Panc1 (cell line): Measurements from ENCODE around the gene NAGS. TPM values are rescaled to one million over a fixed set of nuclear protein-coding genes. Genes with fewer than 3 reads are reported as not detected.

Source experiments
- ATAC-seq: fragments of 200-7000 bp; cut with Tn5 transposase; 2 replicates; pipeline ENCODE4 v1.9.1; 2020; ENCODE audit warnings: mild to moderate bottlenecking, moderate library complexity
- BruUV-seq: library from RNA; stranded (reverse); fragments of 400-500 nt; replicated peaks from 2 replicates; lab custom pipeline; 2021; lab: Mats Ljungman, UMichigan
- CTCF ChIA-PET: fragments of 300-600 bp; sonication (Branson Sonifier 250); formaldehyde crosslinking; loops from one replicate; lab custom pipeline; 2022; ENCODE audit warnings: antibody characterized with exemption; lab: Charles Lee
- POLR2A ChIA-PET: fragments of 300-600 bp; sonication (Branson Sonifier 250); formaldehyde crosslinking; loops from one replicate; lab custom pipeline; 2022; ENCODE audit warnings: antibody characterized with exemption; lab: Charles Lee
- DNase-seq: peaks from one replicate; pipeline ENCODE4 v3.0.0-alpha.2; 2010; ENCODE audit warnings: low read depth, low spot score
- H3K27ac ChIP-seq: 2 replicates; pipeline ENCODE4 v1.5.1; 2011; ENCODE audit warnings: mild to moderate bottlenecking, low read length, inconsistent platforms
- H3K27me3 ChIP-seq: fragments of 200-500 bp; sonication (Bioruptor generic); 2 replicates; pipeline ENCODE4 v1.6.0; 2014; ENCODE audit warnings: low read length, inconsistent platforms; ENCODE audit not compliant: control insufficient read depth, insufficient read depth
- H3K36me3 ChIP-seq: fragments of 200-500 bp; sonication (Bioruptor generic); 2 replicates; pipeline ENCODE4 v1.5.1; 2014; ENCODE audit warnings: inconsistent platforms, mild to moderate bottlenecking, low read length, moderate library complexity; ENCODE audit not compliant: control insufficient read depth, insufficient read depth
- H3K4me1 ChIP-seq: 2 replicates; pipeline ENCODE4 v1.5.1; 2011; ENCODE audit warnings: inconsistent platforms, mild to moderate bottlenecking, low read length, moderate library complexity; ENCODE audit not compliant: control insufficient read depth, insufficient read depth
- H3K4me3 ChIP-seq, 2 experiments: 2 replicates each; pipeline ENCODE4 v1.5.1; 2011 to 2012; ENCODE audit warnings: low read depth in 2 of 2, low read length in 2 of 2, mild to moderate bottlenecking in 2 of 2, inconsistent platforms in 1 of 2, moderate library complexity in 1 of 2
- H3K9me3 ChIP-seq: fragments of 200-500 bp; sonication (Bioruptor generic); 2 replicates; pipeline ENCODE4 v1.5.1; 2014; ENCODE audit warnings: low read depth, mild to moderate bottlenecking, inconsistent platforms, low read length, moderate library complexity; ENCODE audit not compliant: control insufficient read depth, insufficient read depth
- POLR2AphosphoS5 ChIP-seq: IDR thresholded peaks from 2 replicates; pipeline ENCODE4 v1.6.1; 2012; ENCODE audit warnings: mild to moderate bottlenecking, low read depth, low read length, moderate library complexity
- REST ChIP-seq, 2 experiments: IDR thresholded peaks; 2 replicates each; pipeline ENCODE4 v1.6.1; 2011 to 2012; ENCODE audit warnings: low read depth in 2 of 2, control low read depth in 1 of 2, low read length in 1 of 2, mild to moderate bottlenecking in 1 of 2, moderate library complexity in 1 of 2; ENCODE audit not compliant: insufficient read depth in 1 of 2
- SIN3A ChIP-seq: IDR thresholded peaks from 2 replicates; pipeline ENCODE4 v1.6.1; 2012; ENCODE audit warnings: low read depth, mild to moderate bottlenecking, low read length, moderate library complexity, borderline replicate concordance; ENCODE audit not compliant: insufficient read depth
- TCF7L2 ChIP-seq: IDR thresholded peaks from 2 replicates; pipeline ENCODE4 v1.6.1; 2011; ENCODE audit warnings: mild to moderate bottlenecking, low read depth, low read length, inconsistent platforms
- in situ Hi-C: cut with HindIII; loops from 2 replicates; pipeline ENCODE4 v1.10.0; 2016; ENCODE audit warnings: low sequenced_read_pairs, low pct_unique_long_range_greater_than_20kb
- intact Hi-C: fragments of 100-400 bp; cut with micrococcal nuclease; formaldehyde crosslinking; loops from one replicate; pipeline ENCODE4 v1.10.0; 2022; ENCODE audit not compliant: unreplicated experiment
- total RNA-seq: library from RNA; stranded (reverse); gene quantifications from one replicate; pipeline ENCODE4 v1.2.1, GENCODE V29; 2021; ENCODE audit not compliant: unreplicated experiment
- TF ChIP-seq, protein P1 (sequence below): fragments of 450-650 bp; IDR thresholded peaks from 2 replicates; pipeline ENCODE4 v1.5.1; 2017; ENCODE audit warnings: mild to moderate bottlenecking

NAGS gene
- total RNA-seq, 1 experiment from 2014 or later = 2.7 TPM

DNA sequence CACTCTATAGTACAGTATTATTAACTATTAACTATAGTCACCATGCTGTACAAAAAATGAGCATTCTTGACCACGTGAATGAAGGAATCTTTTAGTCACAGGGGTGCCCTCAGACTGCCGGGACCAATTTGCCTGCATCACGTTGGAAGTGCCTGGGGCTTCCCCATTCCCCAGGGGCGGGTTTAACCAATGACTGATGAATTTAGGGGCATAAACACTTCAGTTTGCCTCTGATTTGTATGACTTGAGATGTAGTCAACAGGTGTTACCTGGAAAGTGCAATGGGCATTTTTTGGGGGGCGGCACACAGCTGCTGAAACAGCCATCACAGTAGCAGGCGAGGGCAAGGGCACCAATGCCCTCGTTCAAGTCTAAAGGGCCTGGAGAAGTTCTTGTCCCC is 41.9 kb upstream of the NAGS start:
- in situ Hi-C loops = no loop called here
- H3K27ac ChIP-seq = no peak overlapping the region
- H3K4me3 ChIP-seq = no peak overlapping the region
- CTCF ChIA-PET = no interaction called here
- no peaks in the 10 kb centered on the region for H3K9me3 ChIP-seq
- H3K27me3 ChIP-seq = no peaks in the 10 kb centered on the region
- intact Hi-C loops = no loop called here
- DNase-seq (no peak), ATAC-seq (no peak)
- no TSS peak for BruUV-seq
- TF ChIP-seq, protein P1, sequence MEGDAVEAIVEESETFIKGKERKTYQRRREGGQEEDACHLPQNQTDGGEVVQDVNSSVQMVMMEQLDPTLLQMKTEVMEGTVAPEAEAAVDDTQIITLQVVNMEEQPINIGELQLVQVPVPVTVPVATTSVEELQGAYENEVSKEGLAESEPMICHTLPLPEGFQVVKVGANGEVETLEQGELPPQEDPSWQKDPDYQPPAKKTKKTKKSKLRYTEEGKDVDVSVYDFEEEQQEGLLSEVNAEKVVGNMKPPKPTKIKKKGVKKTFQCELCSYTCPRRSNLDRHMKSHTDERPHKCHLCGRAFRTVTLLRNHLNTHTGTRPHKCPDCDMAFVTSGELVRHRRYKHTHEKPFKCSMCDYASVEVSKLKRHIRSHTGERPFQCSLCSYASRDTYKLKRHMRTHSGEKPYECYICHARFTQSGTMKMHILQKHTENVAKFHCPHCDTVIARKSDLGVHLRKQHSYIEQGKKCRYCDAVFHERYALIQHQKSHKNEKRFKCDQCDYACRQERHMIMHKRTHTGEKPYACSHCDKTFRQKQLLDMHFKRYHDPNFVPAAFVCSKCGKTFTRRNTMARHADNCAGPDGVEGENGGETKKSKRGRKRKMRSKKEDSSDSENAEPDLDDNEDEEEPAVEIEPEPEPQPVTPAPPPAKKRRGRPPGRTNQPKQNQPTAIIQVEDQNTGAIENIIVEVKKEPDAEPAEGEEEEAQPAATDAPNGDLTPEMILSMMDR = no peak
- TF ChIP-seq REST (IDR thresholded peaks at IDR 0.05; ENCODE audit: insufficient read depth in 1 of 2, low read depth in 2 of 2, low read length in 1 of 2) (no peak), TCF7L2 (no peak)
- H3K36me3 ChIP-seq = no peaks in the 10 kb centered on the region
- POLR2A ChIA-PET = no interaction called here
- H3K4me1 ChIP-seq = no peaks in the 10 kb centered on the region

DNA sequence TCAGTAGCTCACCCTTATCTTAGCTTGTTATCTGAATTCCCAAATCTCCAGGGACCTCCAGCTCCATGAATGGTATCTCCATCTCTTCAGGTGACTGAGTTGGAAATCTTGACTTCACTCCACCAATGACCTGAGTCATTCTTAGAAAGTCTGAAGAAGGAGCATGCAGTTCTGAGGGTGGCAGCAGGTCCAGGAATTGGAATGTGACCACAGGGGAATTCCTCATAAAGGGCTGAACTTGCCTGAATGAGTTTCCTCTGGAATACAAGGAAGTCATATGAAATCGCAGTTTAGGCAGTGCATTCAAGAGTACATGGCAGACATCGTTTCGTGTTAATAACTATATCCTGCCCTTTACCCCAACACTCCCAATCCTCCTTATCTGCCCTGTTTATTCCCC is 38.1 kb upstream of the NAGS start:
- TF ChIP-seq REST (IDR thresholded peaks at IDR 0.05; ENCODE audit: insufficient read depth in 1 of 2, low read depth in 2 of 2, low read length in 1 of 2) = no peak
- TF ChIP-seq TCF7L2 = no peak
- TF ChIP-seq SIN3A = no peak
- TF ChIP-seq, protein P1 = no peak
- no peak for TF ChIP-seq POLR2AphosphoS5
- intact Hi-C loops (no loop called here), in situ Hi-C loops (no loop called here)
- Histone ChIP-seq H3K9me3 (no peaks in the 10 kb centered on the region), H3K4me1 (no peaks in the 10 kb centered on the region), H3K27me3 (no peaks in the 10 kb centered on the region), H3K27ac (no peak overlapping the region), H3K4me3 (no peak overlapping the region), H3K36me3 (no peaks in the 10 kb centered on the region)
- no peak for ATAC-seq
- no TSS peak for BruUV-seq
- DNase-seq = no peak
- ChIA-PET POLR2A (no interaction called here), CTCF (no interaction called here)
